A673 (cell line): ENCODE data around the gene SESN1. TPM values are rescaled to one million over a fixed set of nuclear protein-coding genes. Genes with fewer than 3 reads are reported as not detected.

Experiments
- BruUV-seq: library from RNA; stranded (reverse); fragments of 400-500 nt; replicated peaks from 2 replicates; lab custom pipeline; 2021; lab: Mats Ljungman, UMichigan
- CTCF ChIA-PET: fragments of 300-600 bp; sonication (Branson Sonifier 250); formaldehyde crosslinking; loops from one replicate; lab custom pipeline; 2022; ENCODE audit warnings: antibody characterized with exemption; lab: Charles Lee
- POLR2A ChIA-PET: fragments of 300-600 bp; sonication (Branson Sonifier 250); formaldehyde crosslinking; loops from one replicate; lab custom pipeline; 2022; ENCODE audit warnings: antibody characterized with exemption; ENCODE audit not compliant: low non-redundant PET; lab: Charles Lee
- DNase-seq: peaks from one replicate; pipeline ENCODE4 v3.0.0-alpha.2; 2015; ENCODE audit warnings: low spot score
- H3K27ac ChIP-seq: fragments of 200-600 bp; sonication (generic); 2 replicates; pipeline ENCODE4 v1.5.1; 2016; ENCODE audit warnings: mixed run types, low read depth, mild to moderate bottlenecking, mixed read lengths, antibody characterized with exemption, low read length; ENCODE audit not compliant: poor library complexity, severe bottlenecking
- H3K27me3 ChIP-seq: fragments of 200-600 bp; sonication (generic); replicated peaks from 2 replicates; pipeline ENCODE4 v1.6.1; 2017; ENCODE audit warnings: mixed run types, low read depth, mild to moderate bottlenecking, mixed read lengths, antibody characterized with exemption, low read length; ENCODE audit not compliant: insufficient read depth, poor library complexity
- H3K36me3 ChIP-seq: fragments of 200-600 bp; sonication (generic); 2 replicates; pipeline ENCODE4 v1.6.1; 2016; ENCODE audit warnings: mixed run types, mild to moderate bottlenecking, mixed read lengths, antibody characterized with exemption, low read length; ENCODE audit not compliant: insufficient read depth, poor library complexity, severe bottlenecking
- H3K4me1 ChIP-seq: fragments of 200-600 bp; sonication (generic); 2 replicates; pipeline ENCODE4 v1.6.1; 2017; ENCODE audit warnings: mixed run types, mild to moderate bottlenecking, mixed read lengths, antibody characterized with exemption, low read length; ENCODE audit not compliant: insufficient read depth, poor library complexity, severe bottlenecking
- H3K4me3 ChIP-seq: fragments of 200-600 bp; sonication (generic); 2 replicates; pipeline ENCODE4 v1.5.1; 2016; ENCODE audit warnings: low read depth, mixed run types, mild to moderate bottlenecking, mixed read lengths, low read length; ENCODE audit not compliant: poor library complexity, severe bottlenecking
- H3K9me3 ChIP-seq: fragments of 200-600 bp; sonication (generic); 2 replicates; pipeline ENCODE4 v1.6.1; 2016; ENCODE audit warnings: mixed run types, low read depth, mild to moderate bottlenecking, mixed read lengths, antibody characterized with exemption, low read length; ENCODE audit not compliant: poor library complexity, severe bottlenecking
- CTCF ChIP-seq: fragments of 300-800, 200-600 bp; sonication (generic); conservative IDR thresholded peaks from 2 replicates; pipeline ENCODE4 v1.5.1; 2017; ENCODE audit warnings: low read depth, mild to moderate bottlenecking, antibody characterized with exemption, low read length, moderate library complexity, mixed read lengths
- EZH2 ChIP-seq: fragments of 200-600 bp; sonication (generic); IDR thresholded peaks from 2 replicates; pipeline ENCODE4 v1.6.1; 2017; ENCODE audit warnings: borderline replicate concordance, low read depth, mild to moderate bottlenecking, mixed read lengths, antibody characterized with exemption, low read length; ENCODE audit not compliant: poor library complexity, severe bottlenecking
- intact Hi-C: fragments of 100-400 bp; cut with micrococcal nuclease; formaldehyde crosslinking; loops from one replicate; pipeline ENCODE4 v1.10.0; 2022; ENCODE audit not compliant: unreplicated experiment
- total RNA-seq: library from RNA; stranded (reverse); gene quantifications from 2 replicates; pipeline ENCODE4 v1.2.3, GENCODE V29; 2021

SESN1 gene
- total RNA-seq, 1 experiment from 2014 or later, result 4.1 TPM

DNA sequence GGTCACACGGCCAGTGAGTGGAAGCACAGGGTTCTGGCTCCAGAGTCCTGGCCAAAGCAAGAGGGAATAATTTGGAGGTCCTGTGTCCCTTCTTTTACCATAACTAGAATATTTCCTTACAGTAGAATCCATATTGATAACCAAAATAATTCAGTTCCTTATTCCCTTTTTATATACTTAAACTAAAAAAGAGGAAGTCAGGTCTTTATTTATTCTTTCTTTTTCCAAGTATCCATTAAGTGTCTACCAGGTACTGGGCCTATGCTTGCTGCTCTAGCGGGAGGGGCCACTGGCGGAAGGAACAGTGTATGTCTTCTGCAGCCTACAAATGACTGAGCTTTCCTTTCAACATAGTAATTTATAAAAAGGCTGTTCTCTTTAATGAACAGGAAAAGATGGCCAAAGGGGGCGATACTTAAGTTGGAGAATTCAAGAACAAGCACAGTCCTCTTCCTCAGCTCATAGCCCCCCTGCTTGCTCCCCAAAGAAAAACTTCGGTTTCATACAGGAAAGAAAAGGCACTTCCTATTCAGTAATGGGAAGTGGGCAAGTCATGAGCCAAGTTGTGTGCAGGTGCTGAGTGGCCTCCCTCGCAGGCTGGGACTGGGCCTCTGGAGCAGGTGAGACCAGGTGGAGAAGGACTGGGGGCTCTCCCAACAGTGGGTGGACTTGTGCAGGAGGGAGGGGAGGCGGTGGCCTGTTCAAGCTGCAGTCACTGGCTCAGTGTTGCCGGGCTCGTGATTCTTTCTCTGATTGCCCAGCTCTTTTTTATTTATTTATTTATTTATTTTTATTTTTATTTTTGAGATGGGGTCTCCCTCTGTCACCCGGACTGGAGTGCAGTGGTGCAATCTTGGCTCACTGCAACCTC is 135.5 kb downstream of the SESN1 start:
- Histone ChIP-seq H3K27me3 (no peaks in the 10 kb centered on the region), H3K9me3 (no peaks in the 10 kb centered on the region), H3K36me3 (no peaks in the 10 kb centered on the region), H3K27ac (no peak overlapping the region), H3K4me3 (no peak overlapping the region), H3K4me1 (no peaks in the 10 kb centered on the region)
- POLR2A ChIA-PET, result no interaction called here
- intact Hi-C loops, result no loop called here
- TF ChIP-seq EZH2 (no peak), CTCF (no peak)
- CTCF ChIA-PET, result no interaction called here
- no TSS peak for BruUV-seq
- no peak for DNase-seq

DNA sequence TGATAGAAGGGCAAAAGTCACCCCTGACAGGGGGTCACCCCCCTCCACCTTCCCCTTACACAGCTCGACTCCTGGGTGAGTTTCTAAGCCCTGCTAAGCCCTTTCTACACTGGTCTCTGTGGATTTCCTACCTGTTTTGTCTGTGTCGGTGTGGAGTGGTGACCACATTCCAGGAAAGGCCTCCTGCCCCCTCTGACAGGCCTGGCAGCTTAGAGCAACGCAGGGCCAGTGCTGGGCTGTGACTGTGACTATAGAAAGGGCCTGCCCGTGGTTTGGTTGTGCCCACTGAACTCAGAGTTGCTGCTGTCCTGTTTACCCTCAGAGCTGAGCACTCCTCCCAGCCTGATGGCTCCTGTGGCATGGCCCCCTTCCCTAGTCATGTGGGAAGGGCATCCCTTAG is 137.4 kb downstream of the SESN1 start:
- Histone ChIP-seq H3K36me3 (no peaks in the 10 kb centered on the region), H3K4me3 (no peak overlapping the region), H3K9me3 (no peaks in the 10 kb centered on the region), H3K27ac (no peak overlapping the region), H3K4me1 (no peaks in the 10 kb centered on the region), H3K27me3 (no peaks in the 10 kb centered on the region)
- ChIA-PET CTCF (no interaction called here), POLR2A (no interaction called here)
- no peak for DNase-seq
- BruUV-seq, result no TSS peak
- TF ChIP-seq EZH2, result no peak
- TF ChIP-seq CTCF, result no peak
- intact Hi-C loops, result no loop called here

DNA sequence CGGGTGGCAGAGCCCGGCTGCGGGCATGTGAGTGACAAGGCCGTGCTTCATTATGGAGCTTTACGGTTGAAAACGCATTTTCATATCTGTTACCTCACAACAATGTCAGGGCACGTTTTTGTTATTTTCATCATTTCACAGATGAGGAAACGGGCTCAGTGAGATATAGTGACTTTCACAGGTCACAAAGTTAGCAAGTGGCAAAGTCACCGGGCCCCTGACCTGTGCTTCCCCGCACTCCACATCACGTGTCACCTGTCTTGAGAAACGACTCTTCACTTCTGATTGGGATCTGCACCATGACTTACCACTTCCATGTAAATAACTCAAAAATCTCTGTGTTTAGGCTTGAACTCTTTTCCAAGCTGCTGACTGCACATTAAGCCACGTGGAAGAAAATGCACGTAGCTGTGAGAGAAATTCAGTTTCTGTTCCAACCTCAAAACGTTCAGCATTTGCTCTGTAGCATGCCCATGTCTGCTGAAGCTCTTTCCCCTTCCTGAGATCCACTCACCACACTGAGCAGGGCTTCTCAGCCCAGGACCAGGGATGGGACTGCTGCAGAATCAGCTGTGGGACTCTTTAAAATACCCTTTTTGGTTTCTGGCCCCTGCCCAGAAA is 139.2 kb downstream of the SESN1 start:
- ChIA-PET POLR2A (no interaction called here), CTCF (no interaction called here)
- intact Hi-C loops, result no loop called here
- Histone ChIP-seq H3K4me1 (no peaks in the 10 kb centered on the region), H3K4me3 (no peak overlapping the region), H3K36me3 (no peaks in the 10 kb centered on the region), H3K27me3 (no peaks in the 10 kb centered on the region), H3K27ac (no peak overlapping the region), H3K9me3 (no peaks in the 10 kb centered on the region)
- no TSS peak for BruUV-seq
- no peak for TF ChIP-seq CTCF
- no peak for TF ChIP-seq EZH2
- DNase-seq, result no peak
